Activated naive CD8-positive, alpha-beta T cell (primary cell): ENCODE data around the gene VCP.
A peak's percentile ranks its signal among the peaks of the same experiment; 100 is the strongest.

ENCODE experiments used
- H3K27ac Mint-ChIP-seq: one replicate; pipeline ENCODE4 v1.8.0; 2021; ENCODE audit warnings: mixed read lengths
- H3K27me3 Mint-ChIP-seq: one replicate; pipeline ENCODE4 v1.8.0; 2021; ENCODE audit warnings: mixed read lengths
- H3K36me3 Mint-ChIP-seq: one replicate; pipeline ENCODE4 v1.8.0; 2021; ENCODE audit warnings: mixed read lengths
- H3K4me1 Mint-ChIP-seq: one replicate; pipeline ENCODE4 v1.8.0; 2021; ENCODE audit warnings: low read depth, mixed read lengths
- H3K4me3 Mint-ChIP-seq: one replicate; pipeline ENCODE4 v1.8.0; 2021; ENCODE audit warnings: mild to moderate bottlenecking, mixed read lengths
- H3K9me3 Mint-ChIP-seq: one replicate; pipeline ENCODE4 v1.8.0; 2021; ENCODE audit warnings: low read depth, mixed read lengths

The VCP gene

GRCh38 chr9:35079426-35080341, 7.3 kb upstream of the VCP start, which contains the start of gene FANCG:
TSS of gene FANCG (minus strand) at chr9:35079942. CDS start at chr9:35079524, 418 bp downstream.
- H3K27ac Mint-ChIP-seq = peak within 1 kb of the TSS; percentile 97
- no peaks in the 10 kb centered on the region for H3K27me3 Mint-ChIP-seq
- no peaks in the 10 kb centered on the region for H3K9me3 Mint-ChIP-seq
- H3K4me1 Mint-ChIP-seq = peaks cover 16% of the 10 kb centered on the region
- H3K36me3 Mint-ChIP-seq = no peaks in the 10 kb centered on the region
- H3K4me3 Mint-ChIP-seq = peak within 1 kb of the TSS; percentile 98

GRCh38 chr9:35079041-35079425, 6.6 kb upstream of the VCP start:
- peaks cover 16% of the 10 kb centered on the region for H3K4me1 Mint-ChIP-seq
- no peaks in the 10 kb centered on the region for H3K27me3 Mint-ChIP-seq
- H3K36me3 Mint-ChIP-seq = no peaks in the 10 kb centered on the region
- peak overlapping the region; percentile 97 for H3K27ac Mint-ChIP-seq
- peak overlapping the region; percentile 98 for H3K4me3 Mint-ChIP-seq
- H3K9me3 Mint-ChIP-seq = no peaks in the 10 kb centered on the region

- no peaks in the 10 kb centered on the region for H3K36me3 Mint-ChIP-seq
- H3K9me3 Mint-ChIP-seq = no peaks in the 10 kb centered on the region
- no peak overlapping the region for H3K27ac Mint-ChIP-seq
- peak overlapping the region; percentile 98 for H3K4me3 Mint-ChIP-seq
- no peaks in the 10 kb centered on the region for H3K27me3 Mint-ChIP-seq
- peaks cover 22% of the 10 kb centered on the region for H3K4me1 Mint-ChIP-seq
Measured at GRCh38 chr9:35078066-35078465, 5.6 kb upstream of the VCP start.

GRCh38 chr9:35076848-35077247, 4.4 kb upstream of the VCP start:
- Mint-ChIP-seq H3K4me3 (no peak overlapping the region), H3K27me3 (no peaks in the 10 kb centered on the region), H3K4me1 (peaks cover 26% of the 10 kb centered on the region), H3K36me3 (no peaks in the 10 kb centered on the region), H3K9me3 (no peaks in the 10 kb centered on the region), H3K27ac (no peak overlapping the region)

- H3K4me3 Mint-ChIP-seq = no peak overlapping the region
- H3K36me3 Mint-ChIP-seq = no peaks in the 10 kb centered on the region
- H3K27me3 Mint-ChIP-seq = no peaks in the 10 kb centered on the region
- H3K9me3 Mint-ChIP-seq = no peaks in the 10 kb centered on the region
- peaks cover 33% of the 10 kb centered on the region for H3K4me1 Mint-ChIP-seq
- no peak overlapping the region for H3K27ac Mint-ChIP-seq
Measured at GRCh38 chr9:35075358-35075757, 2.9 kb upstream of the VCP start.

GRCh38 chr9:35074791-35075190, 2.4 kb upstream of the VCP start:
- Mint-ChIP-seq H3K4me1 (peaks cover 34% of the 10 kb centered on the region), H3K4me3 (no peak overlapping the region), H3K36me3 (no peaks in the 10 kb centered on the region), H3K27ac (peak overlapping the region; percentile 34), H3K27me3 (no peaks in the 10 kb centered on the region), H3K9me3 (no peaks in the 10 kb centered on the region)

GRCh38 chr9:35074141-35074540, 1.7 kb upstream of the VCP start:
- H3K4me1 Mint-ChIP-seq = peaks cover 39% of the 10 kb centered on the region
- H3K9me3 Mint-ChIP-seq = no peaks in the 10 kb centered on the region
- H3K36me3 Mint-ChIP-seq = no peaks in the 10 kb centered on the region
- H3K27me3 Mint-ChIP-seq = no peaks in the 10 kb centered on the region
- H3K4me3 Mint-ChIP-seq = no peak overlapping the region
- H3K27ac Mint-ChIP-seq = no peak overlapping the region

GRCh38 chr9:35073279-35073612, 821 bp upstream of the VCP start:
- Mint-ChIP-seq H3K4me3 (peak overlapping the region; percentile 88), H3K27me3 (no peaks in the 10 kb centered on the region), H3K27ac (peak overlapping the region; percentile 94), H3K9me3 (no peaks in the 10 kb centered on the region), H3K4me1 (peaks cover 40% of the 10 kb centered on the region), H3K36me3 (peaks cover 4% of the 10 kb centered on the region)

GRCh38 chr9:35071814-35072460, 488 bp downstream of the VCP start:
- H3K36me3 Mint-ChIP-seq = peaks cover 12% of the 10 kb centered on the region
- H3K4me3 Mint-ChIP-seq = peak overlapping the region; percentile 95
- H3K27ac Mint-ChIP-seq = peak overlapping the region; percentile 95
- H3K4me1 Mint-ChIP-seq = peaks cover 50% of the 10 kb centered on the region
- H3K9me3 Mint-ChIP-seq = no peaks in the 10 kb centered on the region
- no peaks in the 10 kb centered on the region for H3K27me3 Mint-ChIP-seq

GRCh38 chr9:35070823-35071813, 1.3 kb downstream of the VCP start:
- Mint-ChIP-seq H3K36me3 (peaks cover 17% of the 10 kb centered on the region), H3K27ac (peak overlapping the region; percentile 95), H3K27me3 (no peaks in the 10 kb centered on the region), H3K4me3 (peak overlapping the region; percentile 95), H3K9me3 (no peaks in the 10 kb centered on the region), H3K4me1 (peaks cover 53% of the 10 kb centered on the region)

- Mint-ChIP-seq H3K4me3 (peak overlapping the region; percentile 95), H3K9me3 (no peaks in the 10 kb centered on the region), H3K27ac (peak overlapping the region; percentile 81), H3K4me1 (peaks cover 53% of the 10 kb centered on the region), H3K27me3 (no peaks in the 10 kb centered on the region), H3K36me3 (peaks cover 17% of the 10 kb centered on the region)
Measured at GRCh38 chr9:35069020-35069419, 3.4 kb downstream of the VCP start.

GRCh38 chr9:35067056-35067455, 5.4 kb downstream of the VCP start:
- no peak overlapping the region for H3K4me3 Mint-ChIP-seq
- H3K27me3 Mint-ChIP-seq = no peaks in the 10 kb centered on the region
- peaks cover 44% of the 10 kb centered on the region for H3K4me1 Mint-ChIP-seq
- H3K36me3 Mint-ChIP-seq = peaks cover 21% of the 10 kb centered on the region
- no peaks in the 10 kb centered on the region for H3K9me3 Mint-ChIP-seq
- H3K27ac Mint-ChIP-seq = peak overlapping the region; percentile 71

GRCh38 chr9:35060548-35061207, 11.7 kb downstream of the VCP start:
- peaks cover 16% of the 10 kb centered on the region for H3K36me3 Mint-ChIP-seq
- H3K4me3 Mint-ChIP-seq = no peak overlapping the region
- peaks cover 2% of the 10 kb centered on the region for H3K4me1 Mint-ChIP-seq
- no peaks in the 10 kb centered on the region for H3K27me3 Mint-ChIP-seq
- no peaks in the 10 kb centered on the region for H3K9me3 Mint-ChIP-seq
- H3K27ac Mint-ChIP-seq = no peak overlapping the region

GRCh38 chr9:35059438-35059837, 13.0 kb downstream of the VCP start:
- H3K36me3 Mint-ChIP-seq = peaks cover 25% of the 10 kb centered on the region
- no peak overlapping the region for H3K27ac Mint-ChIP-seq
- no peak overlapping the region for H3K4me3 Mint-ChIP-seq
- no peaks in the 10 kb centered on the region for H3K9me3 Mint-ChIP-seq
- no peaks in the 10 kb centered on the region for H3K27me3 Mint-ChIP-seq
- peaks cover 2% of the 10 kb centered on the region for H3K4me1 Mint-ChIP-seq
